GM21390 (cell line): ENCODE measurements around the gene UTS2R.
"Not testable (repeated sequence)": the region's sequence is repeated elsewhere in the genome, so short reads cannot be mapped to it uniquely, and the experiment has no call there.

ENCODE experiments used
- ATAC-seq: cut with Tn5 transposase; IDR thresholded peaks from one replicate; pipeline ENCODE4 v1.9.1; 2021; ENCODE audit not compliant: unreplicated experiment

The UTS2R gene

GRCh38 chr17:82353484-82353883 is 18.1 kb upstream of the UTS2R start:
- ATAC-seq, result no peak

- ATAC-seq, result no peak
These were observed 16.7 kb upstream of the UTS2R start for GRCh38 chr17:82354804-82355308.

GRCh38 chr17:82355770-82356427 is 15.7 kb upstream of the UTS2R start:
- ATAC-seq, result no peak

GRCh38 chr17:82356845-82357355 is 14.7 kb upstream of the UTS2R start:
- no peak for ATAC-seq

- ATAC-seq, result no peak
These were observed 14.2 kb upstream of the UTS2R start for GRCh38 chr17:82357394-82357793.

- ATAC-seq, result no peak
These were observed 12.9 kb upstream of the UTS2R start, which contains the start of gene TEX19 for GRCh38 chr17:82358465-82359350. Gene TEX19 (plus strand): TSS chr17:82359247. CDS start chr17:82362151, 2,904 bp downstream.

GRCh38 chr17:82359451-82360074 is 12.0 kb upstream of the UTS2R start:
- ATAC-seq, result not testable (repeated sequence)

- ATAC-seq, result no peak
These were observed 9.5 kb upstream of the UTS2R start for GRCh38 chr17:82361885-82362633.

- ATAC-seq, result no peak
These were observed 5.8 kb upstream of the UTS2R start for GRCh38 chr17:82365606-82366295.

GRCh38 chr17:82366749-82367148 is 4.8 kb upstream of the UTS2R start:
- no peak for ATAC-seq

GRCh38 chr17:82367724-82368524 is 3.6 kb upstream of the UTS2R start:
- ATAC-seq, result no peak

GRCh38 chr17:82369211-82369610 is 2.4 kb upstream of the UTS2R start:
- no peak for ATAC-seq

GRCh38 chr17:82370471-82371332 is 863 bp upstream of the UTS2R start:
- ATAC-seq, result no peak

GRCh38 chr17:82372249-82373071 is 895 bp downstream of the UTS2R start:
- ATAC-seq, result no peak

- not testable (repeated sequence) for ATAC-seq
These were observed 1.5 kb downstream of the UTS2R start for GRCh38 chr17:82373072-82373452.

- ATAC-seq, result no peak
These were observed 2.4 kb downstream of the UTS2R start for GRCh38 chr17:82373731-82374625.
